Germinal center (tissue), 1 donor: ENCODE measurements around the gene LDLRAD2.
"Not testable (repeated sequence)": the region's sequence is repeated elsewhere in the genome, so short reads cannot be mapped to it uniquely, and the experiment has no call there.

Source experiments
- DNase-seq: peaks from one replicate; pipeline ENCODE4 v3.0.0; 2012; ENCODE audit warnings: mixed read lengths, low spot score

The LDLRAD2 gene

DNA sequence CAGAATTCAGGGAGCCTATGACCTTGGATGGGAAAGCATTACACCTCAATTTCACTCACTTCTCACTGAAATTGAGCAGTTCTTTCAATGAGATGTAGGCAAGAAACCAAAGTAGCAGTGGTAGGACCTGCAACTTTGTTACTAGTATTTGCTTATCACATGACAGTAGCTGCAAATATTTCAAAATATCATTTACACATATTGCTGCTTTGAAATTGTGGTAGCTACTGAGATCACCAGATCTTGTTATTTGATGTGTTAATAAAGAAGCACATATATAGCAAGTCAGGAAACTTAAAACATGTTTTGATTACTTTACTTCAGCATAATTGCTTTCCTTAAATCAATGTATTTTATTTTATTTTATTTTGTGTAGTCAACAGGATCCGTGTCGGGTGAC is 12.9 kb downstream of the LDLRAD2 start:
- no peak for DNase-seq

DNA sequence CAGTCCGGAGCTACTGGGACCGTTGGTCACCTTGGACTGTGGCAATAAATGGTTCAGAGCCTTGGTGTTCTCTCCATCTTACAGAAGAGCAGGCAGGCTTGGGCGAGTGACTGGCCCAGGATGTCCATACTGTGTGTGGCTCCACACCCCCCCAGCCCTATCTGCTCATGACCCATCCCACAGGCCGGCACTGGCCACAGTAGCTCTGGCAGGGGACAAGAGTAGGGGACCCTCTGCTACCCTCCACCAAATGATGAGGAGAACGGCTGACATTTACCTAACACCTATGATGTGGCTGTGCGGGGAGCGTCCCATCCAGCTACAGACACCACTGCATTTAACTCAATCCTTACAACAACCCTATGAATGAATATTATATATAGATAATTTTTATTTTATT is 13.3 kb downstream of the LDLRAD2 start:
- DNase-seq, result no peak

DNA sequence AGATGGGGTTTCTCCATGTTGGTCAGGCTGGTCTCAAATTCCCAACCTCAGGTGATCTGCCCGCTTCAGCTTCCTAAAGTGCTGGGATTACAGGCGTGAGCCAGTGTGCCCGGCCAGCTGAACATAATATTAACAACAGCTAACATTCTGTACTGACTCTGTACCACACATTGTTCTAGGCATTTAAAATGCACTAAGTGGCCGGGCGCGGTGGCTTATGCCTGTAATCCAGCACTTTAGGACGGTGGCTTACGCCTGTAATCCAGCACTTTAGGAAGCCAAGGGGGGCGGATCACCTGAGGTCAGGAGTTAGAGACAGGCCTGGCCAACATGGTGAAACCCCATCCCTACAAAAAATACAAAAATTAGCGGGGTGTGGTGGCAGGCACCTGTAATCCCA is 14.6 kb downstream of the LDLRAD2 start:
- DNase-seq, result not testable (repeated sequence)

DNA sequence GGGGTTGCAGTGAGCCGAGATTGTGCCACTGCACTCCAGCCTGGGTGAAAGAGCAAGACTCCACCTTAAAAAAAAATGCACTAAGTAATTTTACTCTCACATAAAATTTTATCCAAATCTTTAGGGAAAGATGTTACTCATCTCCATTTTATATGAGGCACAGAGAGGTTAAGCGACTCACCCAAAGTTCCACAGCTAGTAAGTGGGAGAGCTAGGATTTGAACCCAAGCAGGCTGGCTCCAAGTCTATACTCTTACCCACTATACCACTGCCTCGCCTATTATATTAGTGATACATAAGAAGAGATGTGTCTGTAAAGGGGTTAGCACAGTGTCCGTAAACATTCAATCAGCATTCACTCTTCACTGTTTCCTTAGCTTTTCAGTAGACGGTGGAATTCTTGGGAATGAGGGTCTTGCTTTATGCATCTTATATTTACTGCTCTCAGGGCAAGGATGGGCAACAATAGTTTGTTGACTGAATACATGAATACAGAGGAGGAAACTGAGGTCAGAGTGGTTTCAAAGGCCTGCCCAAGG is 15.1 kb downstream of the LDLRAD2 start:
- DNase-seq, result no peak

DNA sequence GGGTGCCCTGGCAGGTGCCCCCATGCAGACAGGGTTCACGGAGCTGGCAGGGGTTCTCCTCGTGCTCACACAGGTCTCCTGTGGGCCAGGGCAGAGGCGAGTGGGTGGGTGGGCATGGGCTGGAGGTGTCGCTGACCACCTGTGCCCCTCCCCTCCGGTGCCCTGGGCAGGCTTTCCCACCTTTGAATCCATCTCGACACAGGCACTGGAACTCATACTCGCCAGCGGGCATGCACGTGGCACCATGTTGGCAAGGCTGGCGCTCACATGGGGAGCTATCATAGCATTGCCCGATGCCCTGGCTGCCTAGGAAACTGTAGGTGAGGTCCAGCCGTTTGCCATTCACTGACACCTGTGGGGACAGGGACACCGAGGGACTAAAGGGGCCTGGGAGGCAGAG is 16.0 kb downstream of the LDLRAD2 start:
- DNase-seq, result no peak

DNA sequence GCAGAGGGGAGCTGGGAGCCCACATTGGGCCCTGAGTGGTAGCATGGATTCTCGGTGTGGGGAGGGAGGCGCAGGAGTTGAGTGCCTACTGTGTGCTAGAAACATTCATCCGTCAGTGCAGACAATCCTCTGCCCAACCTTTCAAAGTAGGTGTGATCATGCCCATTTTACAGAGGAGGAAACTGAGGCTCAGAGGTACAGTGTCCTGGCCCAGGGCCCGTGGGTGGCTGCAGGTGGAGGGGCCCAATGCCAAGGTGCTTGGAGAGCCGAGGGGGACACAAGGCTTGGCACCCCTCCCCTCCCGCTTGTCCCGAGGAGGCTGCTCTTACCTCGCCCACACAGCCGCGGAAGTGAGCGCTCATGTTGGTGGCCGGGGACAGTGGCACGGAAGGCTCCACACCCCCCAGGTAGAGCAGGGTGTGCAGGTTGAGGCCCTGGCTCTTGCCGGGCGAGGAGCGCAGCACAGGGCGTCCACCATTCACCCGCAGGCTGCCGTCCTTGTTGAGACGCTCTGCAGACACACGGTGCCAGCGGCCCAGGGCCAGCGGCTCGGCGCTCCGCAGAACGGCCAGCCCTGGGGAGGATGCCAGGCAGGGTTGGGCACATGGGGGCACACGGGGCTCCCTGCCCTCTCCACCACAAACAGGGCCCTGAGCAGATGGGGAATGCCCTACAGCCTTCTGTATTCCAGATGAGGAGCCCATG is 16.6 kb downstream of the LDLRAD2 start:
- no peak for DNase-seq

DNA sequence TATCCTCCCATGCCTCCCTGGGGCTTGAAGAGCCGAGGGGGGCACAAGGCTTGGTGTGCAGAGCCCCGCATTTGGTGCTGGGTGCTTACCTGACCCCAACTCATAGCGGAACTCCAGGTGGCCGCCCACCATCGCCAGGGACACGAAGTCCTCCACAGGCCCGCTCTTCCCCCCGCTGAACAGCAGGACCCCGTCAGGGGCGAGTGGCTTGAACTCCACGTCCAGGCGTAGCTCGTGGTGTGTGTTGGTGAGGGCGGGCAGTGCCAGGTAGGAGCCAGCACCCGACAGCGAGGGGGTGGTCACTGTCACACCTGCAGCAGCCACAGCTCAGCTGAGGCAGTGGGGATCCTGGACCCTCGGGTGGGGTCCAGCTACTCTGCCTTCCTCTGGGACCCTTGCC is 17.2 kb downstream of the LDLRAD2 start:
- no peak for DNase-seq

DNA sequence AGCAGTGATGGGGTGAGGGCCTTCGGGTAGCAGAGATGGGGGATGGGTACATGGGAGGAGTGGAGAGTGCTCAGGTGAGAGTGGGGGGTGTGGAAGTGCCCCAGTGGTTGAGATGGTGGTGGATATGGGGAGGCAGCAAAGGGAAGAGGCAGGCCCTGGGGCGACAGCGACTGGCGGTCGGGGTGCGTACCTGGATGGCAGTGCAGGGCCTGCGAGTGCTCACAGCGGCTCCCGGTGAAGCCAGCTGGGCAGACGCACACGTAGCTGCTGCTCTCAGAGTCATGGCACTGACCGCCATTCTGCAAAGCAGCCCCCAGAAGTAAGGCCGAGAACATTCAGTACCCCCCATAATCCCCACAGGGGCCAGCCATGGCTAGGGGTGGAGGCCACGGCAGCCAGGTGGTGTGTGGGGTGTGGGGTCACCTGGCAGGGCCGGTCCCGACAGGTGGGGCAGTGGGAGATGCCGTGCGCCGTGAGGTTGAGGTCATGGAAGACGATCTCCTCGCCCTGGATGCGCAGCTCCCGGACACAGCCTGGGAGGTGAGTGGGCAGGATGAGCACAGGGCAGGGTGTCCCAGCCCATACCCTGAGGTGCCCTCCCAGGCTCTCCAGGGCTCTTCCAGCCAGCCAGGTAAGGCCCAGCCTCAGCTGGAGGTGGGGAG is 18.9 kb downstream of the LDLRAD2 start:
- no peak for DNase-seq

DNA sequence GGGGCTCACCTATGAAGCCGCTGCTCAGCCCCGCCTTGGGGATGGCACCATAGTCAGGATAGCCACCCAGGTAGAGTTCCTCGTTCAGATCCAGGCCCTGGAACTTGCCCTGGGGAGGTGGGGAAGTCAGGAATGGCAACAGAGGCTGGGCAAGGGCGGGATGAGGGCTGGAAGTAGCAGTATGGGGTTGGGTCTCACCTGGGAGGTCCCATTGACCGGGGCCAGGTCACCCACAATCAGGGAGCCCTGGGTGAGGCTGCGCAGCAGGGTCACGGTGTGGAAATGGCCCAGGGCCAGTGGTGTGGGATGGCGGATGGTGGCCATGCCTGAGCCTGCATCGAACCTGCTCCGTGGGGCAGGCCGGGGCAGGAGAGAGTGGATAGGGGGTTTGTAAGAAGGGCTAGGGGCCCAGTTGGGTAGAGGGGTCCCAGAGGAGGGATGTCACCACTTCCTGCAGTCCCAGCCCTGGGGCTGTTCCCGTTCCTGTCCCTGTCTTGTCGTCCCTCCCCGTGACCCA is 19.4 kb downstream of the LDLRAD2 start:
- no peak for DNase-seq

DNA sequence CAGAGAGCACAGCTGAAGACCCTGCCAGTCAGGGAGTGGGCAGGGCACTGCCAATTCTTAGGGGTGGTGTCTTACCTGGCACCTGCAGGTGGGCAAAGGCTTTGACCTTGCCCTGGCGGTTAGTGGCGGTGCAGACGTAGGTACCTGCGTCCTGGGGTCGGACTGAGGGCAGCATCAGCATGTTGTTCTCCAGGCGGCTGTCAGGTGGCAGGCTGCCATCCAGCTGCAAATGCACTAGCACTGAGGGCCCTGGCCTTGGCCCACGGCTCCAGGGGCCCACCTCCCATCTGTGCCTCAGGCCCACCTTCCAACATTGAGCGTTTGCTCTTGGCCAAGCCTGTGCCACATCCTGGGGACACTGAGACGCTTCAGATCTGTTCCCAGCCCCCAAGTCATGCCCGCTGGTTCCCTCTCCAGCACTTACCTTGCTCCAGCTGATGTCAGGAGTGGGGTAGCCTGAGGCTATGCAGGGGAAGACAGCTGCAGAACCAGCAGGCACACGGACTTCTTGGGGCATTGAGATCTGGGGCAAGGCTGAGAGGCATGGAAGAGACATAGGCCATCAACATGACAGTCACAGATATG is 21.4 kb downstream of the LDLRAD2 start:
- DNase-seq, result no peak

DNA sequence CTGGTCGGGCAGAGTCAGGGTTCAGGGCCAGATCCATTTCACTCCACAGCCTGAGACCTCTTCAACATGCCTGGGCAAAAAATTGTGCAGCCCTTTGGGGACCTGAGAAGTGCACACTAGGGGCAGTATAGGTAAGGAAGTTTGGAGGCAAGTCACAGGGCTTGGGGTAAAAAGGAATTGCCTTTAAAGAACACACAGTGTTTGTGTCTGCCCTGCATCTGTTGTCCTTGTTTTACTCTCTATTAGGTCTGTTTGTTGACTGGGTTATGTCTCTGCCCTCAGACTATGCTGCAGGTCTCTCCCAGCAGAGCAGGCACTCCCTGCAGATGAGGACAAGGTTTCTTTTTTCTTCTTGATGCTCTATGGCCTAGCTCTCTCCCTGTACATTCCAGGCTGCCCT is 22.0 kb downstream of the LDLRAD2 start:
- no peak for DNase-seq

DNA sequence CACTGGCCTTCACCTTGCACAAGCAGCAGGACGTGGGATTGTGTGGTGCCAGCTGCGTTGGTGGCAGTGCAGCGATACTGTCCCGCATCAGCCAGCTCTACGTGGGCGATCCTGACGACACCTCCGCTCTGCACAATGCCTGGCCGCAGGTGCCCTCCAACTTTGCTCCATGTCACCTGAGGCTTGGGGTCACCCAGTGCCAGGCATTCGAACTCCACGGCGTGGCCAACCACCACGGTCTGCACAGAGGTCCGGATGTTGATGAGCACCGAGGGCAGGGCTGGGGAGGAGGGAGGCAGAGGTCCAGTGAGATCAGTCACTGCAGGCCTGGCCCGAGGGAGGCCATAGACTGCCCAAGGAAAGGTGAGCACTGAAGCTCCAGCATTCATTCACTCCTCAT is 22.6 kb downstream of the LDLRAD2 start:
- DNase-seq, result no peak

DNA sequence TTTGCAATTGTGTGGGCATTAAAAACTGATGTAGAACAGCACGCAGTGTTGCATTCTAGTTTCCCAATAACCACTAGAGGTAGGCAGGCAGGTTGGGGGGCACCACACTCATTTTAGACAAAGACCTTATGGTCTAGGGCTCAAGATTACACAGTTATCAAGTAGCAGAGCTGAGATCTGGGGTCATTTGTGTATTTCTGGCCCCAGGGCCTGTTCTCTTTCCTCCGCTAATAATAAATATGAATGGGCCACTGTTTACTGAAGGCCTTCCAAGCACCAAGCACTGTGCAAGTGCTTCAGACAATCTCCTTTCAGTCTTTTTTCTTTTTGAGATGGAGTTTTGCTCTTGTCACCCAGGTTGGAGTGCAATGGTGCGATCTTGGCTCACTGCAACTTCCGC is 23.9 kb downstream of the LDLRAD2 start:
- DNase-seq, result no peak

DNA sequence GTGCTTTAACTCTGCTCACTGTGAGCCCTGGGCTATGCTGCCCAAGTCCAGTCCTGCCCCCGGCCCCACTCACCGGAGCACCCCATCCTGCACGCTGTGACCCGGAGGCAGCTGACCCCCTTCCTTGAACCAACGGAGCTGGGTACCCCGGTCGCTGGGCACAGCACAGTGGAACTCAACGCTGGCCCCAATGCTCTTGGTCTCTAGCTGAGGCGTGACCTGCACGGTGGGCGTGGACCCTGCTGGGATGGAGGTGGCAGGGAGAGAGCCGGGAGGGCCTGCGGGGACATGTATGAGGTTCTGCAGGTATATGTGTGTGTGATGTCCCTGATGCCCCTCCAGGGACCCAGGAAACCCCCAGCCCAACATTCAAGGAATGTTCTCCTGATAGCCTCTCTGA is 24.7 kb downstream of the LDLRAD2 start:
- DNase-seq, result no peak

DNA sequence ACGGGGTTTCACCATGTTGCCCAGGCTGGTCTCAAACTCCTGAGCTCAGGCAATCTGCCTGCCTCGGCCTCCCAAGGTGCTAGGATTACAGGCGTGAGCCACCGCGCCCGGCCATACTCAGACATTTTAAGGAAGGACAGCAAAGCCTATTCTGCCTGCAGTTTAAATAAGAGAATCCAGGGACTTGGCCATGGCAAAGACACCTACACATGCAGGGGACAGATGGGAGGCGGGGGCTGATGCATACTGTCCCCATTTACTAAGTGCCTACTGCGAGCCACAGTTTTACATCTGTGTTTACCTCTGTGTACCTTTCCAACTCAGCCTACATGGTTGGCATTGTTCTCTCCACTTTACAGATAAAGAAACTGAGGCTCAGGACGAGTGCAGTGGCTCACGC is 25.4 kb downstream of the LDLRAD2 start:
- DNase-seq, result no peak

DNA sequence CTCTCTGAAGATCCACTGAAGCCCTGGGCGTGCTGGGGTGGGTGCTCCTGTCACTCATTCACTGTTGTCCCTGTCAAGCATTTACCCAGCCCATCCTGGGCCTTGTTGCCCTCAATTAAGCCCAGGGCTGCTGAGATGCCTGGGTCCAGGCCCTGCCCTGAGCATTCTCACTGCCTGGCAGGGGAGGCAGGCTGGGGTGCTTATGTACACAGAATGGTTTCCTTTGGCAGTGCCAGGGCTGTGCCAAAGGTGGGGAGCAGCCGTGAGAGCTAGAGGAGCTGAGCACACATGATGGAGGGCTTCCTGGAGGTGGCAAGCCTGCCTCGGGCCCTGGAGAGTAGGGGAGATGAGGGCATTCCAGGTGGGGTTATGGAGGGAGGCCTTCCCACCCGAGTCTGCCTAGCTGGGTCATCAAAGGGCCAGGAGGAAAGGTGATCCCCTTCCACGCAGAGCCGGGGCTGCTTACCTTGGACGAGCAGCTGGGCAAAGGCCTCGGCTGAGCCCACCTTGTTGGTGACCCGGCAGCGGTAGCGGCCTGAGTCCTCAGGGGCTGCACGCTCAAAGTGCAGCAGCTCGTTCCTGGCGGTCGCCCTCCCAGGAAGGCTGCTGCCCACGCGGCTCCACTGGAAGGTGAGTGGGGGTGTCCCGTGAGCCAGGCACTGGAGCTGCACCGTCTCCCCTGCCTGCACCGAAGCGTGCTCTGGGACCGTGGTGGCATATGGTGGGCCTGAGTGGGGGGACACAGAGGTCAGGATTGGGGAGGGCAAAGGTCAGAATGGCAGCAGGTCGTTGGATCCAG is 26.5 kb downstream of the LDLRAD2 start:
- DNase-seq, result no peak

DNA sequence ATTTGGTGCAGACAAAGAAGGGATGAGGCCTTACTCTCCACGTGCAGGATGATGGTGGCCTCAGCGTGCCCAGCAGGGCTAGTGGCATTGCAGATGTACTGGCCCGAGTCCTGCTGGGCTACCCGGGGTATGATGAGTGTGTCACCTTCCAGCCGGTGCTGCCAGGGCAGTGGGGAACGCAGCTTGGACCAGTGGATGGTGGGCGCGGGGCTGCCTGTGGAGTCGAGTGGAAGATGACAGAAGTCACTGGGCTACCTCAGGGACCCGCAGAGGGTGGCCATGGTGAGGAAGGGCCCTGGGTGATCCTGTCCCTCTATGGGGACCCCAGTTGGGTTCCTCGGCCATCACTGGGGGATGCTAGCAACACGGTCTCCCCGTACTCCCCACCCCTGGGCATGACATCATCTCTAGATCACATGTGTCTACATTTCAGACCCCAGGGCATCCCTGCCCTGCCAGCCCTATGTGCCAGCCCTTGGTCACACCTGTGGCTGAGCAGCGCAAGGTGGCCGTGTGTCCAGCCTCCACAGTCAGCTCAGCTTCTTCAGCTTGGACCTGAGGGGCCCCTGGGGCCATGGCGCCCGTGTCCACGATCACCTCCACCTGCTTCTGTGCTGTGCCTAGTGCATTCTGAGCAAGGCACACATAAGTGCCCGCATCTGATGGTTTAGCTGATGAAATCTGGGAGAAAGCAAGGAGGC is 27.4 kb downstream of the LDLRAD2 start:
- no peak for DNase-seq

DNA sequence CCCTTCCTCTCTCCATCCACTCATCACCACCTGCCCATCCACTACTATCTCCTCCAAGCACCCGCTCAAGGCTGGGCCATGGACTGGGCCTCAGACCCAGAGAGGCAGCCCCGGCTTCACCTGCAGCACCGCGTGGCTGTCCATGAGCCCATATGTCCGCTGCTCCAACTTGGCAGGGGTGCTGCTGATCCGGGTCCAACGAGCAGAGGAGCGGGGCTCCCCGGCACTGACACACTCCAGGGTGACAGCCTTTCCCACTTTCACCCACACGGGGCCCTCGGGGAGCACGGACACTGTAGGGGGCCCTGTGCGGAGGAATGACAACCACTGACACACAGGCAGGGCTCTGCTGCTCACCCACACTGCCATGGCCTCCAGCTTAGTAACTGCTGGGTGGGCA is 28.9 kb downstream of the LDLRAD2 start:
- DNase-seq, result no peak

DNA sequence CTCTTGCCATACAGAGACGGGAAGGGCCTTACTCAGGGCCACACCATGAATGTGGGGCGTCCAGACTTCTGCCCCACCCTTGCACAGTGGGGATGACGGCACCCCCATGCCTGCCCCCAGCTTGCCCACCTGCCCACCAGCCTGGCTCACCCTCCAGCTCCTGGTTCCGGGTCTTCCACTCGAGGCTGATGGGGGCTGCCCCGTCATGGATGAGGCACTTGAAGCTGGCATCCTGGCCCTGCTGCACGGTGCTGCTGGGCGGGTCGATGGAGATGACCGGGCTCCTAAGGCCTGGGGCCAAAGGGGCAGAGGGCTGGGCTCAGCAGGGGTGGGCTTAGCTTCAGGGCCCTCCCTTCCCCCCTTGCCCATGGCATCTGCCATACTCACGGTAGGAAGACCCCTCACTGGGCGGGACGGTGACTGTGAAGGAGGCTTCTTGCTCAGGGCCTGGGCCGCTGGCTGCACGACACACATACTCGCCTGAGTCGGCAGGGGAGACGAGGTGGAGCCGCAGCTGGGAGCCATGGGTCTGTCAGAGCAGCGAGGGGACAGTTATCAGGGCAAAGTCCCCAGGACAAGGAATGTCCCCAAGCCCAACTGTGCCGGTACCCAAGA is 29.9 kb downstream of the LDLRAD2 start:
- DNase-seq, result no peak

DNA sequence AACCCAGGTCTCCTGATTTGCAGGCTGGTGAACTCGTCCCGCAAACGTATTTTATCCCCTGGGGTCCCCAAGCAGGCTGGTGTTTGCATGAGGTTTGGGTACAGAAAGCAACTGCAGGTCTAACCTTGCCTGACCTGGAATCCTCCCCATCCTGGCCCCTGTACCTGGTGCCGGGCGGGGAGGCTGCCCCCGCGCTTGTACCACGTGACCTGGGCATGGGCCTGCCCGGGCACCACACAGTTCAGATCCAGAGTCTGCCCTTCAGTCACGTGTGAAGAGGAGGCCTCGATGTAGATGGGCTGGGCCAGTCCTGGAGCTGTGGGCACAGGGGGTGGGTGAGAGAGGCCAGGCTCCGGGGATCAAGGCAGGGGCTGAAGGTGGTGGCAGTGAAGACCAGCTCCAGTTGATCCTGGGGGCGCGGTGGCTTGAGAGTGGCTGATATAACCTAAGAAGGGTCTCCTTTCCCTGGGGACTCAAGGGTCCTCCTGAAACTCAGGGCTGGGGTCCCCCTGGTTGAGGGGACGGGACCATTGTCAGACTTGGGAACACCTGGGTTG is 30.6 kb downstream of the LDLRAD2 start:
- DNase-seq, result no peak

DNA sequence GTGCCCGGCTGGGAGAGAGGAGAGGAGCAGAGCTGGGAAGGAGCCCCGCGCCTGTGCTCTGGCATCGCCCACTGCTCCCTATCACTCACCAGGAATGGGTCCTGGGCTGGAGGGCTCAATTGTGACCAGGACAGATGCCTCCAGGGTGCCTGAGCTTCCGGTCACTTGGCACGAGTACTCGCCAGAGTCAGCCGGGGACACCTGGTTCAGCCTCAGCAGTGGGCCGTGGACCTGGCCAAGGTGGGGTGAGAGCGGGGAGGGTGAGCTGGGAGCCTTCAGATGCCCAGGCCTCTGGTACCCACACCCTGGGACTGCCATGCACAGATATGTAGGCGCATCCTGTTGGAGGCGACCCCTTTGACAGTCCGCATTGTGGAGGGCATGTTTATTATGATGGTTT is 31.1 kb downstream of the LDLRAD2 start:
- no peak for DNase-seq
